ENCODE results near the gene CGNL1.

Gene CGNL1

GRCh38 chr15:57592836-57593420 is 216.6 kb downstream of the CGNL1 start:
- peaks cover 22% of the 10 kb centered on the region for H3K4me1 ChIP-seq (ENCODE audit: low read length)
- no peak overlapping the region for H3K27ac ChIP-seq (ENCODE audit: low read length)
- no peaks in the 10 kb centered on the region for H4K20me1 ChIP-seq (ENCODE audit: insufficient read depth, low read length)
- no peaks in the 10 kb centered on the region for H3K36me3 ChIP-seq (replicated peaks; ENCODE audit: low read depth, low read length)
- H3K4me3 ChIP-seq (ENCODE audit: low read length): no peak overlapping the region
- H3K9me3 ChIP-seq (ENCODE audit: insufficient read depth, low read length): peaks cover 2% of the 10 kb centered on the region; the same call in 1 of the 2 replicates
- TF ChIP-seq CTCF (IDR thresholded peaks at IDR 0.05; ENCODE audit: low read depth, low read length): no peak
- TF ChIP-seq EZH2phosphoT487 (IDR thresholded peaks at IDR 0.05; ENCODE audit: low read depth): no peak
- no peaks in the 10 kb centered on the region for H3K27me3 ChIP-seq (ENCODE audit: low read depth, low read length)
- H3K9ac ChIP-seq (ENCODE audit: low read length): no peak overlapping the region
- H3K4me2 ChIP-seq (ENCODE audit: low read length): no peak overlapping the region
- H2AFZ ChIP-seq (ENCODE audit: low read depth, low read length): no peak overlapping the region
- H3K79me2 ChIP-seq (ENCODE audit: low read length): no peaks in the 10 kb centered on the region

DNA sequence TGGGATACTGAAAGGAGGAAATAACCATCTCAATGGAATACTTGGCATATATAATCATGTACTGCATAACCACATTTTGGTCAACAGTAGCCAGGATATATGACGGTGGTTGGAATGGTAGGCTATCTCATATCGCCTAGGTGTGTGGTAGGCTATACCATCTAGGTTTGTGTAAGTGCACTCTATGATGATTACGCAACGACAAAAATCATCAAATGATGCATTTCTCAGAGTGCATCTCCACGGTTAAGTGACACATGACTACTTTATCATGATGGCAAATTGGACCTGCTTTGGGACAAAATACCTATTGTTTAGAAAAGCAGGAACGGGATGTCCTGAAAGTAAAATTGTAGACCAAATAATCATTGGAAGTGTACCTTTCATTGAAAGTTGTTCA is 218.2 kb downstream of the CGNL1 start:
- Histone ChIP-seq H3K4me3 (ENCODE audit: low read length) (no peak overlapping the region), H3K4me2 (ENCODE audit: low read length) (no peak overlapping the region), H3K36me3 (replicated peaks; ENCODE audit: low read depth, low read length) (no peaks in the 10 kb centered on the region), H4K20me1 (ENCODE audit: insufficient read depth, low read length) (no peaks in the 10 kb centered on the region), H3K27ac (ENCODE audit: low read length) (no peak overlapping the region), H3K27me3 (ENCODE audit: low read depth, low read length) (no peaks in the 10 kb centered on the region), H3K79me2 (ENCODE audit: low read length) (no peaks in the 10 kb centered on the region), H3K4me1 (ENCODE audit: low read length) (peaks cover 7% of the 10 kb centered on the region), H3K9ac (ENCODE audit: low read length) (no peak overlapping the region), H2AFZ (ENCODE audit: low read depth, low read length) (no peak overlapping the region), H3K9me3 (ENCODE audit: insufficient read depth, low read length) (no peaks in the 10 kb centered on the region)
- no peak for TF ChIP-seq CTCF (IDR thresholded peaks at IDR 0.05; ENCODE audit: low read depth, low read length)
- TF ChIP-seq EZH2phosphoT487 (IDR thresholded peaks at IDR 0.05; ENCODE audit: low read depth): no peak

DNA sequence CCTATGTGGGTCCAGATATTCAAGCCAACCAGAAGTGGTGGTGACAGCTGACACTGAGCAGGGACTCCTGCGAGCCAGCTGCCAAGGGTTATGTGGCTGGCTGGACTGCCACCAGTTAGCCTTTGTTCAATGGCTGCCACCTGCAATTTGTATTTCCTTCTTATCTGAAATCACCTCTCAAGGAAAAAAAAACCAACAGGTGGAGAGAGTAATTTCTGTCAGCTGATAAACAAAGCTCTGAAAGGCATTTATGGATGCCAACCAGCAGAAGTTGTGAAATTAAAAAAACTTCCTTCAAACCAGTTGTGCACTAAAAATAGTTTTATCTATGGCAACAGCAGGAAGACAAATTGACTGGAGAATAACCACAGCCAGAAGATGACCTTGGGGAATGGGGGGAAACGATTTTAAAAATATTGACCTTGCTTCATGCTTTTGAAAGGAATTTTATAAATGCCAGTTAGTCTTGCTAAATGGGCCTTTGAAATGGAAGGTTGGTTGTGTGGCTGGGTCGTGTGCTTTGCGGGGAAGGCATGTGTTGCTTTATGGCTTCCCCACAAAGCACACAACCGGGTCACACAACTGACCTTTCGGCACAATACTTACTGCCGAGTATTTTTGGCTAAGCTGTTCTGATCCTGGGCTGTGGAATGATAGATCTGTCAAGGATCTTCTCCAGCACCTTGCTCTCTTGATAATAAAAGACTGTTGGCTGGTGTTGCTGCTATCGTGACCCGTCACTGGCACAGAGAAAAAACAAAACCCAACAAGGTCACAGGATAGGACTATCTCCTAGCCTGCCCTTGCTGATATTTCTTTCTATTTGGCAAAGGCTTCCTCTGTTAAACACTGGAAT is 218.9 kb downstream of the CGNL1 start:
- H3K27me3 ChIP-seq (ENCODE audit: low read depth, low read length): no peaks in the 10 kb centered on the region
- H3K27ac ChIP-seq (ENCODE audit: low read length): no peak overlapping the region
- no peak overlapping the region for H3K4me2 ChIP-seq (ENCODE audit: low read length)

More for the DNA sequence above, 218.9 kb downstream of the CGNL1 start:
- Histone ChIP-seq H3K4me3 (ENCODE audit: low read length) (no peak overlapping the region), H3K4me1 (ENCODE audit: low read length) (0 out of 2 replicates have a peak, but pooled peaks cover 3% of the 10 kb centered on the region), H2AFZ (ENCODE audit: low read depth, low read length) (no peak overlapping the region), H3K36me3 (replicated peaks; ENCODE audit: low read depth, low read length) (no peaks in the 10 kb centered on the region), H3K79me2 (ENCODE audit: low read length) (no peaks in the 10 kb centered on the region), H4K20me1 (ENCODE audit: insufficient read depth, low read length) (no peaks in the 10 kb centered on the region), H3K9me3 (ENCODE audit: insufficient read depth, low read length) (no peaks in the 10 kb centered on the region), H3K9ac (ENCODE audit: low read length) (no peak overlapping the region)
- no peak for TF ChIP-seq CTCF (IDR thresholded peaks at IDR 0.05; ENCODE audit: low read depth, low read length)
- no peak for TF ChIP-seq EZH2phosphoT487 (IDR thresholded peaks at IDR 0.05; ENCODE audit: low read depth)

Data from OCI-LY3 (cell line).